Stromal cell of bone marrow (primary cell): ENCODE data around the gene PAFAH2.
"Not testable (repeated sequence)": the region's sequence is repeated elsewhere in the genome, so short reads cannot be mapped to it uniquely, and the experiment has no call there.

Experiments used
- DNase-seq: peaks from one replicate; pipeline ENCODE4 v3.0.0-alpha.2; 2012; ENCODE audit warnings: low read depth

Gene PAFAH2

GRCh38 chr1:25985171-25985570, 12.7 kb downstream of the PAFAH2 start:
- no peak for DNase-seq

GRCh38 chr1:25979210-25979609, 18.7 kb downstream of the PAFAH2 start:
- no peak for DNase-seq

- DNase-seq = no peak
These were observed 19.5 kb downstream of the PAFAH2 start for GRCh38 chr1:25978403-25978802.

GRCh38 chr1:25977801-25978200, 20.1 kb downstream of the PAFAH2 start:
- DNase-seq = no peak

- DNase-seq = no peak
These were observed 24.1 kb downstream of the PAFAH2 start for GRCh38 chr1:25973610-25974321.

GRCh38 chr1:25971811-25972180, 26.1 kb downstream of the PAFAH2 start:
- no peak for DNase-seq

GRCh38 chr1:25971066-25971810, 26.6 kb downstream of the PAFAH2 start:
- DNase-seq = no peak

GRCh38 chr1:25967308-25967707, 30.6 kb downstream of the PAFAH2 start:
- no peak for DNase-seq

GRCh38 chr1:25959611-25960010, 38.3 kb downstream of the PAFAH2 start:
- DNase-seq = no peak

GRCh38 chr1:25958465-25958864, 39.4 kb downstream of the PAFAH2 start:
- DNase-seq = peak; percentile 41

GRCh38 chr1:25955553-25955952, 42.3 kb downstream of the PAFAH2 start:
- DNase-seq = no peak

- DNase-seq = no peak
These were observed 43.5 kb downstream of the PAFAH2 start for GRCh38 chr1:25954282-25954938.

- peak; percentile 3 for DNase-seq
These were observed 44.9 kb downstream of the PAFAH2 start for GRCh38 chr1:25952841-25953401.

GRCh38 chr1:25948641-25949040, 49.2 kb downstream of the PAFAH2 start:
- DNase-seq = no peak

GRCh38 chr1:25947027-25947426, 50.8 kb downstream of the PAFAH2 start:
- no peak for DNase-seq

GRCh38 chr1:25945761-25946160, 52.1 kb downstream of the PAFAH2 start:
- DNase-seq = no peak

- DNase-seq = no peak
These were observed 52.9 kb downstream of the PAFAH2 start for GRCh38 chr1:25944986-25945385.

GRCh38 chr1:25943511-25943910, 54.4 kb downstream of the PAFAH2 start:
- DNase-seq = not testable (repeated sequence)

- no peak for DNase-seq
These were observed 60.9 kb downstream of the PAFAH2 start for GRCh38 chr1:25936947-25937346.

- no peak for DNase-seq
These were observed 64.1 kb downstream of the PAFAH2 start for GRCh38 chr1:25933479-25934365.

- not testable (repeated sequence) for DNase-seq
These were observed 65.0 kb downstream of the PAFAH2 start for GRCh38 chr1:25932811-25933400.
